ENCODE results near the gene RYR1. TPM values are rescaled to one million over a fixed set of nuclear protein-coding genes. Genes with fewer than 3 reads are reported as not detected.

RYR1 gene
- polyA plus RNA-seq, 3 donors, result 0.76 to 2.1 (median 2.1) TPM

DNA sequence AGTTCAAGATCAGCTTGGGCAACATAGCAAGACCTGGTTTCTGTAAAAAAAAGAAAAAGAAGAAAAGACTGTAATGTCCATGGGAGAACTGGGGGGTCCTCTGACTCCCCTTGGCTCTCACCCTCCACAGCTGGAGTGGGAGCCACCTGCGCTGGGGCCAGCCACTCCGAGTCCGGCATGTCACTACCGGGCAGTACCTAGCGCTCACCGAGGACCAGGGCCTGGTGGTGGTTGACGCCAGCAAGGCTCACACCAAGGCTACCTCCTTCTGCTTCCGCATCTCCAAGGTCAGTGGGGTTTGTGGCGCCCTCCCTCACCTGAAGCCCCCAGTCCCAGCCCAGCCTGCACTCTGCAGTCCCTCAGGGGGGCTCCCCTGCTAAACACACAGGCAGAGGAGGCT lies 14.7 kb downstream of the RYR1 start:
- no peak overlapping the region for H3K4me2 ChIP-seq (replicated peaks; ENCODE audit: extremely low read depth, low read length, poor library complexity, severe bottlenecking)
- H3K27me3 Mint-ChIP-seq (ENCODE audit: low read depth in 3 of 3), result peaks cover 3 to 8% (median 3%) of the 10 kb centered on the region in 3 donors
- H3K27ac ChIP-seq (ENCODE audit: low read depth in 1 of 2, low read length in 2 of 2), result no peak overlapping the region
- H2AFZ ChIP-seq (ENCODE audit: insufficient read depth, low read depth, low read length, poor library complexity, severe bottlenecking), result no peak overlapping the region
- 95% methylated on average over 7 of the region's 9 CpGs for WGBS (ENCODE audit: insufficient coverage)
- H3K9ac ChIP-seq (ENCODE audit: insufficient read depth, low read length, poor library complexity, severe bottlenecking), result no peak overlapping the region
- TF ChIP-seq, protein P1, sequence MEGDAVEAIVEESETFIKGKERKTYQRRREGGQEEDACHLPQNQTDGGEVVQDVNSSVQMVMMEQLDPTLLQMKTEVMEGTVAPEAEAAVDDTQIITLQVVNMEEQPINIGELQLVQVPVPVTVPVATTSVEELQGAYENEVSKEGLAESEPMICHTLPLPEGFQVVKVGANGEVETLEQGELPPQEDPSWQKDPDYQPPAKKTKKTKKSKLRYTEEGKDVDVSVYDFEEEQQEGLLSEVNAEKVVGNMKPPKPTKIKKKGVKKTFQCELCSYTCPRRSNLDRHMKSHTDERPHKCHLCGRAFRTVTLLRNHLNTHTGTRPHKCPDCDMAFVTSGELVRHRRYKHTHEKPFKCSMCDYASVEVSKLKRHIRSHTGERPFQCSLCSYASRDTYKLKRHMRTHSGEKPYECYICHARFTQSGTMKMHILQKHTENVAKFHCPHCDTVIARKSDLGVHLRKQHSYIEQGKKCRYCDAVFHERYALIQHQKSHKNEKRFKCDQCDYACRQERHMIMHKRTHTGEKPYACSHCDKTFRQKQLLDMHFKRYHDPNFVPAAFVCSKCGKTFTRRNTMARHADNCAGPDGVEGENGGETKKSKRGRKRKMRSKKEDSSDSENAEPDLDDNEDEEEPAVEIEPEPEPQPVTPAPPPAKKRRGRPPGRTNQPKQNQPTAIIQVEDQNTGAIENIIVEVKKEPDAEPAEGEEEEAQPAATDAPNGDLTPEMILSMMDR (IDR thresholded peaks at IDR 0.05), result no peak
- no peak overlapping the region for H3K4me3 Mint-ChIP-seq
- H3K36me3 ChIP-seq (replicated peaks in 1 of 2; ENCODE audit: control insufficient read depth in 1 of 2, insufficient read depth in 2 of 2, low read length in 2 of 2), result no peaks in the 10 kb centered on the region
- intact Hi-C loops (cut with micrococcal nuclease), result no loop called here
- no peaks in the 10 kb centered on the region for H3K9me3 ChIP-seq (replicated peaks in 1 of 2; ENCODE audit: control insufficient read depth in 1 of 2, insufficient read depth in 1 of 2, low read length in 2 of 2)
- H3K4me3 ChIP-seq (replicated peaks in 1 of 3; ENCODE audit: low read depth in 2 of 3, low read length in 3 of 3), result no peak overlapping the region
- H3K27me3 ChIP-seq (ENCODE audit: control insufficient read depth in 2 of 2, insufficient read depth in 2 of 2, low read length in 2 of 2), result no peaks in the 10 kb centered on the region
- no peaks in the 10 kb centered on the region for H3K4me1 Mint-ChIP-seq
- no peak for DNase-seq
- peaks cover 0 to 7% (median 0%) of the 10 kb centered on the region in 7 donors for H3K9me3 Mint-ChIP-seq
- no peaks in the 10 kb centered on the region for H4K20me1 ChIP-seq (ENCODE audit: insufficient read depth, low read length)
- H3K79me2 ChIP-seq (ENCODE audit: insufficient read depth, low read length), result no peaks in the 10 kb centered on the region
- H3K27ac Mint-ChIP-seq, result no peak overlapping the region
- no peaks in the 10 kb centered on the region for H3K36me3 Mint-ChIP-seq
- H3K4me1 ChIP-seq (ENCODE audit: control insufficient read depth in 1 of 2, insufficient read depth in 2 of 2, low read length in 2 of 2), result no peaks in the 10 kb centered on the region

DNA sequence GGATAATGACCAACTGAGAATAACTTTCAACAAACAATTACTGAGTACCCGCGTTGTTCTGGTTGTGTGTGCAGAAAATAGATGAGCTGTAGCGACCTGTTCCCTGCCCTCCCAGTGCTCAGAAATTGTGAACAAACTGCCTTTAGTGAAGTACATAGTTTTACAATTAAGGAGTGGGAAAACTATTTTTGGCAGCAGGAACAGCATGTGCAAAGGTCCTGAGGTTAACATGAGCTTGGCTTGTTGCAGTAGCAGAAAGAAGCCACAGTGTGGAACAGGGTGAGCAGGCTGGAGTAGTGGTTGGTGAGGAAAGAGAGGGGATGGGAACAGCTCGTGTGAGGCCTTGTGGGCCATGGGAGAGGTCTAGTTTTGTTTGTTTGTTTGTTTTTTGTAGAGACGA lies 16.0 kb downstream of the RYR1 start:
- H3K4me3 Mint-ChIP-seq, result no peak overlapping the region
- Histone ChIP-seq H3K4me1 (ENCODE audit: control insufficient read depth in 1 of 2, insufficient read depth in 2 of 2, low read length in 2 of 2) (no peaks in the 10 kb centered on the region), H3K9ac (ENCODE audit: insufficient read depth, low read length, poor library complexity, severe bottlenecking) (no peak overlapping the region), H3K9me3 (replicated peaks in 1 of 2; ENCODE audit: control insufficient read depth in 1 of 2, insufficient read depth in 1 of 2, low read length in 2 of 2) (no peaks in the 10 kb centered on the region), H3K4me3 (replicated peaks in 1 of 3; ENCODE audit: low read depth in 2 of 3, low read length in 3 of 3) (no peak overlapping the region), H3K27ac (ENCODE audit: low read depth in 1 of 2, low read length in 2 of 2) (no peak overlapping the region), H3K27me3 (ENCODE audit: control insufficient read depth in 2 of 2, insufficient read depth in 2 of 2, low read length in 2 of 2) (no peaks in the 10 kb centered on the region), H3K79me2 (ENCODE audit: insufficient read depth, low read length) (no peaks in the 10 kb centered on the region), H3K36me3 (replicated peaks in 1 of 2; ENCODE audit: control insufficient read depth in 1 of 2, insufficient read depth in 2 of 2, low read length in 2 of 2) (no peaks in the 10 kb centered on the region), H3K4me2 (replicated peaks; ENCODE audit: extremely low read depth, low read length, poor library complexity, severe bottlenecking) (no peak overlapping the region), H4K20me1 (ENCODE audit: insufficient read depth, low read length) (no peaks in the 10 kb centered on the region), H2AFZ (ENCODE audit: insufficient read depth, low read depth, low read length, poor library complexity, severe bottlenecking) (no peak overlapping the region)
- peaks cover 2 to 3% (median 3%) of the 10 kb centered on the region in 3 donors for H3K27me3 Mint-ChIP-seq (ENCODE audit: low read depth in 3 of 3)
- intact Hi-C loops (cut with micrococcal nuclease), result no loop called here
- no peaks in the 10 kb centered on the region for H3K36me3 Mint-ChIP-seq
- no peak for DNase-seq
- no peak overlapping the region for H3K27ac Mint-ChIP-seq
- no peaks in the 10 kb centered on the region for H3K4me1 Mint-ChIP-seq
- TF ChIP-seq, protein P1 (IDR thresholded peaks at IDR 0.05), result no peak
- H3K9me3 Mint-ChIP-seq, result peaks cover 0 to 7% (median 2%) of the 10 kb centered on the region in 7 donors
- 100% methylated on average over 1 of the region's 5 CpGs for WGBS (ENCODE audit: insufficient coverage)
